Thoracic aorta (tissue), 2 donors: ENCODE results near the gene ANTXR2. TPM values are rescaled to one million over a fixed set of nuclear protein-coding genes. Genes with fewer than 3 reads are reported as not detected.

ENCODE experiments used
- ATAC-seq: fragments of 150-250 bp; one replicate; pipeline ENCODE4 v1.8.0; 2017; ENCODE audit warnings: low read depth; ENCODE audit not compliant: insufficient number of reproducible peaks, low FRiP score
- DNase-seq: peaks from one replicate; pipeline ENCODE4 v3.0.0-alpha.2; 2020; ENCODE audit warnings: low spot score
- H3K27ac ChIP-seq, 2 donors: fragments of 200-600 bp; sonication (generic); 1 replicate in 1 of 2; 2 replicates in 1 of 2; pipeline ENCODE4 v1.5.1; 2016; ENCODE audit warnings: mild to moderate bottlenecking in 2 of 2, moderate library complexity in 2 of 2
- H3K27me3 ChIP-seq: fragments of 200-600 bp; sonication (generic); replicated peaks from 2 replicates; pipeline ENCODE4 v1.6.0; 2016; ENCODE audit warnings: mild to moderate bottlenecking; ENCODE audit not compliant: insufficient read depth
- H3K36me3 ChIP-seq: fragments of 200-600 bp; sonication (generic); one replicate; pipeline ENCODE4 v1.5.1; 2016
- H3K4me1 ChIP-seq, 2 donors: fragments of 200-600 bp; sonication (generic); 1 replicate in 1 of 2; 2 replicates in 1 of 2; pipeline versions ENCODE4 v1.5.1 to v1.6.0; 2016; ENCODE audit warnings: low read depth in 2 of 2, mild to moderate bottlenecking in 1 of 2; ENCODE audit not compliant: control insufficient read depth in 1 of 2
- H3K4me3 ChIP-seq: fragments of 200-600 bp; sonication (generic); 2 replicates; pipeline ENCODE4 v1.5.1; 2016; ENCODE audit warnings: mild to moderate bottlenecking
- H3K9me3 ChIP-seq: fragments of 200-600 bp; sonication (generic); 2 replicates; pipeline ENCODE4 v1.5.1; 2016
- total RNA-seq, 2 donors: library from RNA; depleted of rRNA; stranded (reverse); fragments of >200 nt; gene quantifications; one replicate each; pipeline versions ENCODE4 v1.1.0 to v1.2.3, GENCODE V29; 2016
- TF ChIP-seq, protein P1 (sequence below): fragments of 200-600 bp; sonication (generic); IDR thresholded peaks from one replicate; pipeline ENCODE4 v1.5.1; 2019; ENCODE audit warnings: antibody characterized with exemption

Gene ANTXR2
- total RNA-seq, 2 donors from 2014 or later: 48.3 to 63.8 TPM

- Histone ChIP-seq H3K27ac (no peak overlapping the region), H3K4me1 (peaks cover 0 to 6% of the 10 kb centered on the region in 2 donors)
- TF ChIP-seq, protein P1, sequence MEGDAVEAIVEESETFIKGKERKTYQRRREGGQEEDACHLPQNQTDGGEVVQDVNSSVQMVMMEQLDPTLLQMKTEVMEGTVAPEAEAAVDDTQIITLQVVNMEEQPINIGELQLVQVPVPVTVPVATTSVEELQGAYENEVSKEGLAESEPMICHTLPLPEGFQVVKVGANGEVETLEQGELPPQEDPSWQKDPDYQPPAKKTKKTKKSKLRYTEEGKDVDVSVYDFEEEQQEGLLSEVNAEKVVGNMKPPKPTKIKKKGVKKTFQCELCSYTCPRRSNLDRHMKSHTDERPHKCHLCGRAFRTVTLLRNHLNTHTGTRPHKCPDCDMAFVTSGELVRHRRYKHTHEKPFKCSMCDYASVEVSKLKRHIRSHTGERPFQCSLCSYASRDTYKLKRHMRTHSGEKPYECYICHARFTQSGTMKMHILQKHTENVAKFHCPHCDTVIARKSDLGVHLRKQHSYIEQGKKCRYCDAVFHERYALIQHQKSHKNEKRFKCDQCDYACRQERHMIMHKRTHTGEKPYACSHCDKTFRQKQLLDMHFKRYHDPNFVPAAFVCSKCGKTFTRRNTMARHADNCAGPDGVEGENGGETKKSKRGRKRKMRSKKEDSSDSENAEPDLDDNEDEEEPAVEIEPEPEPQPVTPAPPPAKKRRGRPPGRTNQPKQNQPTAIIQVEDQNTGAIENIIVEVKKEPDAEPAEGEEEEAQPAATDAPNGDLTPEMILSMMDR: no peak
Measured at GRCh38 chr4:80058740-80059139, 14.3 kb downstream of the ANTXR2 start.

GRCh38 chr4:80054375-80054774 is 18.7 kb downstream of the ANTXR2 start:
- no peak overlapping the region for H3K4me3 ChIP-seq
- H3K9me3 ChIP-seq: no peaks in the 10 kb centered on the region
- DNase-seq: no peak
- no peak for ATAC-seq
- H3K27ac ChIP-seq: no peak overlapping the region
- TF ChIP-seq, protein P1: no peak
- H3K4me1 ChIP-seq: peaks cover 0 to 9% of the 10 kb centered on the region in 2 donors
- H3K27me3 ChIP-seq: no peaks in the 10 kb centered on the region
- H3K36me3 ChIP-seq: peaks cover 4% of the 10 kb centered on the region

More at GRCh38 chr4:80058740-80059139, 14.3 kb downstream of the ANTXR2 start:
- peaks cover 4% of the 10 kb centered on the region for H3K36me3 ChIP-seq
- ATAC-seq (no peak), DNase-seq (no peak)
- H3K4me3 ChIP-seq: no peak overlapping the region
- H3K9me3 ChIP-seq: no peaks in the 10 kb centered on the region
- no peaks in the 10 kb centered on the region for H3K27me3 ChIP-seq

- no peak overlapping the region for H3K27ac ChIP-seq
Measured at GRCh38 chr4:80053140-80053910, 19.7 kb downstream of the ANTXR2 start.

DNA sequence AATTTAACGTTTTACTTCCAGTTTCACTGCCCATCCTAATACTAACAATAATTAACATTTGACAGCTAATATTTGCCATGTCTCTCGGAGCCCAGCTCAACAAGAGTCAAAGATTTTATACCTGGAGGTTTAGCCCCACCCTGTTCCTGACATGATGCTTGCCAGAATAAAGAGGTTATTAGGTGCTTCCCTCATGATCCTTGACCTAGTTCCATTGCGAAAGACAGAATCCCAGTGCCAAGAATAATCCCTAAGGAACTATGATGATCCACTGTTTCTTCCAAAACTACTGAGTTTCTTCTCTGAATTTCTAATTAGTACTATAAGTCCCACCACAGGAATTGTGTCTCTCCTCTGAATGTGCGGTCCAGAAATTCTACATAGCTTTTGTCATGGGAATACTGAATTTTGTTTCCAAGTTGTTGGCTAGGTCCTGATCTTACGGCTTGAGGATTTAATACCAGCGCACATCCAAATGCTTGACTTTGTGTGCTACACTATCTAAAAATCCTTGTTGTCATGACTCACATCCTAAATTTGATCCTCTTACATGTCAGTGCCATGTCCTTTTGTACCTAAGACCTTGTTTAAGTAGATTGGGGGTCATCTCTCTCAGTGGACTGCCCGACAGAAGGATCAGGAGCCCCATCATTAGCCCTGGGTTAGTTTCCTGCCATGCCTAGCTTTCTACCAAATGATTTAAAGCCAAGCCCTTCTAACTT is 23.1 kb downstream of the ANTXR2 start:
- H3K27me3 ChIP-seq: no peaks in the 10 kb centered on the region
- no peak overlapping the region for H3K4me3 ChIP-seq
- ATAC-seq (no peak), DNase-seq (no peak)
- H3K27ac ChIP-seq: no peak overlapping the region
- TF ChIP-seq, protein P1: no peak
- H3K9me3 ChIP-seq: no peaks in the 10 kb centered on the region
- H3K4me1 ChIP-seq: peaks cover 5 to 28% of the 10 kb centered on the region in 2 donors
- peaks cover 1% of the 10 kb centered on the region for H3K36me3 ChIP-seq

More at GRCh38 chr4:80053140-80053910, 19.7 kb downstream of the ANTXR2 start:
- H3K9me3 ChIP-seq: no peaks in the 10 kb centered on the region
- ATAC-seq (no peak), DNase-seq (no peak)
- no peak overlapping the region for H3K4me3 ChIP-seq
- peaks cover 0 to 10% of the 10 kb centered on the region in 2 donors for H3K4me1 ChIP-seq
- no peaks in the 10 kb centered on the region for H3K27me3 ChIP-seq
- TF ChIP-seq, protein P1: no peak
- peaks cover 4% of the 10 kb centered on the region for H3K36me3 ChIP-seq

DNA sequence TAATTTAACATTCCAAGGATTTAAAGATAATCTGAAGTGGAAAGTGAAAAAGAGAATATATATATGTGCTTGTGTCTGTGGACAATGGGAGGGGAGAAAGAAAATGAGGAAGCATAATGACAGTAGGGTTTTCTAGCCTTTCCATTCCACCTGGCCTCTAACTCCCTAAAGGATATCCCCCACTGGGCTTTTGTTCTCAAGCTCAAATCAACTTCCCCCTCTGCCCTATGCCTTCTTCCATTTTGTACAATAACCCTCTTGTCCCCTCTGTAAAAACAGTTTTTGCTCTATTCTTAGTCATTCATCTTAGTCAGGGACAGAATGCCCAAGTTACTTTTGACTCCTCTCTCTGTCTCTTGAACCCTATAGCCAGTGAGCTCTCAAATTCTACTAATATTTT is 23.6 kb downstream of the ANTXR2 start:
- TF ChIP-seq, protein P1: no peak
- Histone ChIP-seq H3K4me1 (peaks cover 5 to 28% of the 10 kb centered on the region in 2 donors), H3K27me3 (no peaks in the 10 kb centered on the region), H3K27ac (no peak overlapping the region), H3K4me3 (no peak overlapping the region), H3K36me3 (no peaks in the 10 kb centered on the region), H3K9me3 (no peaks in the 10 kb centered on the region)
- ATAC-seq (no peak), DNase-seq (no peak)
